GM12891 (cell line): ENCODE results near the gene SMCO3.

Experiments
- PAX5 ChIP-seq: IDR thresholded peaks from 2 replicates; pipeline ENCODE4 v1.6.1; 2011; ENCODE audit warnings: low read length, moderate library complexity, mild to moderate bottlenecking; ENCODE audit not compliant: insufficient read depth, severe bottlenecking
- POLR2A ChIP-seq: IDR thresholded peaks from 2 replicates; pipeline ENCODE4 v1.6.1; 2011; ENCODE audit warnings: low read depth, low read length, control low read depth
- POLR2AphosphoS5 ChIP-seq: IDR thresholded peaks from 2 replicates; pipeline ENCODE4 v1.6.1; 2011; ENCODE audit warnings: low read depth, low read length, control low read depth
- POU2F2 ChIP-seq: IDR thresholded peaks from 2 replicates; pipeline ENCODE4 v1.6.1; 2011; ENCODE audit warnings: low read depth, mild to moderate bottlenecking, control low read depth, low read length, moderate library complexity
- SPI1 ChIP-seq: IDR thresholded peaks from 2 replicates; pipeline ENCODE4 v1.6.1; 2011; ENCODE audit warnings: low read depth, low read length, control low read depth
- TAF1 ChIP-seq: IDR thresholded peaks from 2 replicates; pipeline ENCODE4 v1.6.1; 2011; ENCODE audit warnings: low read depth, low read length, control low read depth

GRCh38 chr12:14858513-14858912 lies 44.5 kb upstream of the SMCO3 start:
- TF ChIP-seq POLR2AphosphoS5: no peak
- TF ChIP-seq TAF1: no peak
- no peak for TF ChIP-seq POLR2A
- TF ChIP-seq SPI1: no peak
- TF ChIP-seq PAX5: no peak
- TF ChIP-seq POU2F2: no peak
